Ishikawa (cell line): ENCODE data around the gene CIROP.
A peak's percentile ranks its signal among the peaks of the same experiment; 100 is the strongest.

Source experiments
- CREB1 ChIP-seq: IDR thresholded peaks from 2 replicates; pipeline ENCODE4 v1.6.1; 2012; ENCODE audit warnings: low read depth
- FOXM1 ChIP-seq: IDR thresholded peaks from 2 replicates; pipeline ENCODE4 v1.6.1; 2012; ENCODE audit warnings: low read depth, borderline replicate concordance
- MAX ChIP-seq: IDR thresholded peaks from 2 replicates; pipeline ENCODE4 v1.6.1; 2012
- REST ChIP-seq: IDR thresholded peaks from 2 replicates; pipeline ENCODE4 v1.6.1; 2012; ENCODE audit warnings: low read depth, mild to moderate bottlenecking
- TAF1 ChIP-seq: IDR thresholded peaks from 2 replicates; pipeline ENCODE4 v1.6.1; 2012; ENCODE audit warnings: low read depth, mild to moderate bottlenecking

- TF ChIP-seq FOXM1: no peak
- no peak for TF ChIP-seq MAX
- no peak for TF ChIP-seq CREB1
- TF ChIP-seq TAF1: no peak
- TF ChIP-seq REST: 0 out of 2 replicates have a peak, but pooled peaks have one; percentile 23
Measured at GRCh38 chr14:23146351-23146910, 41.6 kb upstream of the CIROP start.
